ENCODE data around the gene USB1. TPM values are rescaled to one million over a fixed set of nuclear protein-coding genes. Genes with fewer than 3 reads are reported as not detected.
A peak's percentile ranks its signal among the peaks of the same experiment; 100 is the strongest.

USB1 gene
- total RNA-seq, result 28.3 TPM
- long read RNA-seq, transcript USB1-201 (7 exons, 2,282 nt), result major isoform, 19 of 28 reads
- long read RNA-seq, partial matches to known transcripts, result 9 of 28 reads
- long read RNA-seq, other reads (novel, unspliced or antisense), result 0 of 28 reads

GRCh38 chr16:58000706-58001676 is at the start of gene USB1:
TSS of gene USB1 (plus strand) at chr16:58001407. CDS start at chr16:58001484, 77 bp downstream.
- peak; percentile 94 for DNase-seq
- intact Hi-C loops (cut with micrococcal nuclease), result loop anchor here (10.0 kb wide), 1 partner anchor 266 kb away; the partner anchor contains the start of gene KATNB1

GRCh38 chr16:57952909-57953308 is 48.3 kb upstream of the USB1 start:
- ATAC-seq, result no peak
- DNase-seq, result no peak
- intact Hi-C loops (cut with micrococcal nuclease), result no loop called here

More at GRCh38 chr16:58000706-58001676, at the start of gene USB1:
- peak; percentile 94 for ATAC-seq

- intact Hi-C loops (cut with micrococcal nuclease), result no loop called here
- ATAC-seq (no peak), DNase-seq (no peak)
These were observed 47.4 kb upstream of the USB1 start for GRCh38 chr16:57953857-57954256.

- ATAC-seq (peak; percentile 74), DNase-seq (peak; percentile 51)
These were observed 45.5 kb upstream of the USB1 start for GRCh38 chr16:57955572-57956188.

GRCh38 chr16:57956270-57956808 is 44.9 kb upstream of the USB1 start:
- ATAC-seq, result no peak
- intact Hi-C loops (cut with micrococcal nuclease), result no loop called here
- DNase-seq, result no peak

More at GRCh38 chr16:57955572-57956188, 45.5 kb upstream of the USB1 start:
- intact Hi-C loops (cut with micrococcal nuclease), result no loop called here

- ATAC-seq (no peak), DNase-seq (no peak)
- intact Hi-C loops (cut with micrococcal nuclease), result no loop called here
These were observed 44.1 kb upstream of the USB1 start for GRCh38 chr16:57956924-57957672.

GRCh38 chr16:57957673-57958392 is 43.4 kb upstream of the USB1 start:
- ATAC-seq, result no peak

GRCh38 chr16:57958544-57958943 is 42.7 kb upstream of the USB1 start:
- intact Hi-C loops (cut with micrococcal nuclease), result no loop called here
- DNase-seq, result no peak
- no peak for ATAC-seq

More at GRCh38 chr16:57957673-57958392, 43.4 kb upstream of the USB1 start:
- no peak for DNase-seq
- intact Hi-C loops (cut with micrococcal nuclease), result no loop called here

- DNase-seq, result no peak
- intact Hi-C loops (cut with micrococcal nuclease), result no loop called here
- no peak for ATAC-seq
These were observed 42.1 kb upstream of the USB1 start for GRCh38 chr16:57959121-57959520.

- DNase-seq, result no peak
- intact Hi-C loops (cut with micrococcal nuclease), result no loop called here
- no peak for ATAC-seq
These were observed 41.4 kb upstream of the USB1 start for GRCh38 chr16:57959804-57960203.

- DNase-seq (no peak), ATAC-seq (no peak)
- intact Hi-C loops (cut with micrococcal nuclease), result no loop called here
These were observed 40.9 kb upstream of the USB1 start for GRCh38 chr16:57960310-57960709.

- ATAC-seq (no peak), DNase-seq (no peak)
- intact Hi-C loops (cut with micrococcal nuclease), result no loop called here
These were observed 40.3 kb upstream of the USB1 start for GRCh38 chr16:57960826-57961472.

GRCh38 chr16:57961538-57961937 is 39.7 kb upstream of the USB1 start:
- ATAC-seq (no peak), DNase-seq (no peak)
- intact Hi-C loops (cut with micrococcal nuclease), result no loop called here

- no peak for ATAC-seq
- intact Hi-C loops (cut with micrococcal nuclease), result no loop called here
- DNase-seq, result no peak
These were observed 39.2 kb upstream of the USB1 start for GRCh38 chr16:57962046-57962445.

- intact Hi-C loops (cut with micrococcal nuclease), result no loop called here
- no peak for ATAC-seq
- DNase-seq, result no peak
These were observed 38.5 kb upstream of the USB1 start for GRCh38 chr16:57962756-57963155.

GRCh38 chr16:57964157-57964700 is 37.0 kb upstream of the USB1 start:
- ATAC-seq (no peak), DNase-seq (no peak)
- intact Hi-C loops (cut with micrococcal nuclease), result no loop called here

GRCh38 chr16:57966204-57966771 is 34.9 kb upstream of the USB1 start:
- intact Hi-C loops (cut with micrococcal nuclease), result no loop called here
- no peak for ATAC-seq
- DNase-seq, result no peak

Measured in left ventricle myocardium superior (tissue), 1 donor.